Neural cell (in vitro differentiated cells): ENCODE measurements around the gene RTBDN. TPM values are rescaled to one million over a fixed set of nuclear protein-coding genes. Genes with fewer than 3 reads are reported as not detected.
A peak's percentile ranks its signal among the peaks of the same experiment; 100 is the strongest.

Source experiments
- H2AFZ ChIP-seq: fragments of 200-600, 300-800 bp; sonication (generic), shearing (Covaris generic); 2 replicates; pipeline ENCODE4 v1.6.0; 2014; ENCODE audit warnings: low read depth, mild to moderate bottlenecking, antibody characterized with exemption, low read length, moderate library complexity
- H3F3A ChIP-seq: fragments of 200-600 bp; shearing (Covaris generic); 2 replicates; pipeline ENCODE4 v1.6.1; 2016; ENCODE audit warnings: mild to moderate bottlenecking, moderate library complexity, mixed read lengths, antibody characterized with exemption, low read length; ENCODE audit not compliant: insufficient read depth, poor library complexity, severe bottlenecking
- H3K27ac ChIP-seq: fragments of 200-600, 300-800 bp; sonication (generic), shearing (Covaris generic); 2 replicates; pipeline ENCODE4 v1.5.1; 2014; ENCODE audit warnings: mild to moderate bottlenecking, low read length, moderate library complexity
- H3K27me3 ChIP-seq: fragments of 300-800, 200-600 bp; sonication (generic), shearing (Covaris generic); 2 replicates; pipeline ENCODE4 v1.6.0; 2014; ENCODE audit warnings: mild to moderate bottlenecking, low read depth, low read length, moderate library complexity; ENCODE audit not compliant: insufficient read depth
- H3K36me3 ChIP-seq: fragments of 300-800, 200-600 bp; sonication (generic), shearing (Covaris generic); 2 replicates; pipeline ENCODE4 v1.5.1; 2014; ENCODE audit warnings: mild to moderate bottlenecking, antibody characterized with exemption, low read length, moderate library complexity; ENCODE audit not compliant: insufficient read depth
- H3K4me2 ChIP-seq: fragments of 300-800, 200-600 bp; sonication (generic), shearing (Covaris generic); 2 replicates; pipeline ENCODE4 v1.6.0; 2014; ENCODE audit warnings: mild to moderate bottlenecking, low read length
- H3K4me3 ChIP-seq: fragments of 300-800, 200-600 bp; sonication (generic), shearing (Covaris generic); 2 replicates; pipeline ENCODE4 v1.5.1; 2014; ENCODE audit warnings: mild to moderate bottlenecking, low read length, moderate library complexity
- H3K79me2 ChIP-seq: fragments of 200-600 bp; shearing (Covaris generic); replicated peaks from 2 replicates; pipeline ENCODE4 v1.6.0; 2014; ENCODE audit warnings: mild to moderate bottlenecking, low read length, moderate library complexity; ENCODE audit not compliant: insufficient read depth
- H3K9ac ChIP-seq: fragments of 300-800, 200-600 bp; sonication (generic), shearing (Covaris generic); 2 replicates; pipeline ENCODE4 v1.6.1; 2016; ENCODE audit warnings: mild to moderate bottlenecking, low read length, mixed read lengths
- H3K9me2 ChIP-seq: fragments of 200-600 bp; shearing (Covaris generic); 2 replicates; pipeline ENCODE4 v1.6.1; 2016; ENCODE audit warnings: mild to moderate bottlenecking, low read length, mixed read lengths; ENCODE audit not compliant: insufficient read depth
- H3K9me3 ChIP-seq: fragments of 200-600, 300-800 bp; sonication (generic), shearing (Covaris generic); 2 replicates; pipeline ENCODE4 v1.6.1; 2016; ENCODE audit warnings: mild to moderate bottlenecking, mixed run types, low read length, moderate library complexity, mixed read lengths
- H4K20me1 ChIP-seq: fragments of 200-600 bp; shearing (Covaris generic); 2 replicates; pipeline ENCODE4 v1.6.1; 2016; ENCODE audit warnings: mild to moderate bottlenecking, mixed run types; ENCODE audit not compliant: insufficient read depth
- CTCF ChIP-seq: fragments of 450-650 bp; IDR thresholded peaks from 2 replicates; pipeline ENCODE4 v1.5.1; 2014; ENCODE audit warnings: antibody characterized with exemption, mild to moderate bottlenecking, moderate library complexity; ENCODE audit not compliant: poor library complexity, severe bottlenecking
- EP300 ChIP-seq: fragments of 450-650 bp; conservative IDR thresholded peaks from 2 replicates; pipeline ENCODE4 v1.6.1; 2014; ENCODE audit warnings: antibody characterized with exemption, mild to moderate bottlenecking, moderate library complexity; ENCODE audit not compliant: poor library complexity, severe bottlenecking
- EZH2 ChIP-seq: fragments of 200-600, 300-800 bp; shearing (Covaris generic), sonication (generic); IDR thresholded peaks from 2 replicates; pipeline ENCODE4 v1.6.1; 2014; ENCODE audit warnings: antibody characterized with exemption, low read length, borderline replicate concordance, mild to moderate bottlenecking; ENCODE audit not compliant: insufficient read depth, poor library complexity, severe bottlenecking
- MXI1 ChIP-seq: fragments of 450-650 bp; conservative IDR thresholded peaks from 2 replicates; pipeline ENCODE4 v1.6.1; 2014; ENCODE audit warnings: antibody characterized with exemption, mild to moderate bottlenecking; ENCODE audit not compliant: poor library complexity, severe bottlenecking
- POLR2AphosphoS5 ChIP-seq: IDR thresholded peaks from 2 replicates; pipeline ENCODE4 v1.6.1; 2012
- RAD21 ChIP-seq: fragments of 450-650 bp; conservative IDR thresholded peaks from 2 replicates; pipeline ENCODE4 v1.6.1; 2014; ENCODE audit warnings: antibody characterized with exemption, mild to moderate bottlenecking, moderate library complexity
- SMC3 ChIP-seq: fragments of 450-650 bp; conservative IDR thresholded peaks from 2 replicates; pipeline ENCODE4 v1.6.1; 2014; ENCODE audit warnings: antibody characterized with exemption, mild to moderate bottlenecking, moderate library complexity; ENCODE audit not compliant: poor library complexity
- TAF1 ChIP-seq: IDR thresholded peaks from 2 replicates; pipeline ENCODE4 v1.6.1; 2012; ENCODE audit warnings: low read depth
- polyA plus RNA-seq: library from polyadenylated mRNA; depleted of rRNA; stranded (reverse); fragments of >200 nt; gene quantifications from 2 replicates; pipeline ENCODE4 v1.2.3, GENCODE V29; 2014
- TF ChIP-seq, protein P1 (sequence below): IDR thresholded peaks from 2 replicates; pipeline ENCODE4 v1.6.1; 2012; ENCODE audit warnings: borderline replicate concordance

The RTBDN gene
- polyA plus RNA-seq, 1 donor from 2014 or later: not detected

GRCh38 chr19:12802267-12803106 is 31.9 kb downstream of the RTBDN start:
- Histone ChIP-seq H3K79me2 (peaks cover 19% of the 10 kb centered on the region), H3F3A (no peaks in the 10 kb centered on the region), H3K4me2 (peak overlapping the region; percentile 69), H3K9me2 (no peaks in the 10 kb centered on the region), H3K9ac (peak overlapping the region; percentile 97), H3K36me3 (no peaks in the 10 kb centered on the region), H3K4me3 (peak overlapping the region; percentile 95), H3K27me3 (no peaks in the 10 kb centered on the region), H4K20me1 (no peaks in the 10 kb centered on the region), H2AFZ (peak overlapping the region; percentile 83), H3K27ac (peak overlapping the region; percentile 85), H3K9me3 (no peaks in the 10 kb centered on the region)
- TF ChIP-seq CTCF (no peak), SMC3 (no peak), EZH2 (no peak), POLR2AphosphoS5 (no peak), MXI1 (no peak), RAD21 (no peak), TAF1 (no peak), EP300 (no peak)
- TF ChIP-seq, protein P1, sequence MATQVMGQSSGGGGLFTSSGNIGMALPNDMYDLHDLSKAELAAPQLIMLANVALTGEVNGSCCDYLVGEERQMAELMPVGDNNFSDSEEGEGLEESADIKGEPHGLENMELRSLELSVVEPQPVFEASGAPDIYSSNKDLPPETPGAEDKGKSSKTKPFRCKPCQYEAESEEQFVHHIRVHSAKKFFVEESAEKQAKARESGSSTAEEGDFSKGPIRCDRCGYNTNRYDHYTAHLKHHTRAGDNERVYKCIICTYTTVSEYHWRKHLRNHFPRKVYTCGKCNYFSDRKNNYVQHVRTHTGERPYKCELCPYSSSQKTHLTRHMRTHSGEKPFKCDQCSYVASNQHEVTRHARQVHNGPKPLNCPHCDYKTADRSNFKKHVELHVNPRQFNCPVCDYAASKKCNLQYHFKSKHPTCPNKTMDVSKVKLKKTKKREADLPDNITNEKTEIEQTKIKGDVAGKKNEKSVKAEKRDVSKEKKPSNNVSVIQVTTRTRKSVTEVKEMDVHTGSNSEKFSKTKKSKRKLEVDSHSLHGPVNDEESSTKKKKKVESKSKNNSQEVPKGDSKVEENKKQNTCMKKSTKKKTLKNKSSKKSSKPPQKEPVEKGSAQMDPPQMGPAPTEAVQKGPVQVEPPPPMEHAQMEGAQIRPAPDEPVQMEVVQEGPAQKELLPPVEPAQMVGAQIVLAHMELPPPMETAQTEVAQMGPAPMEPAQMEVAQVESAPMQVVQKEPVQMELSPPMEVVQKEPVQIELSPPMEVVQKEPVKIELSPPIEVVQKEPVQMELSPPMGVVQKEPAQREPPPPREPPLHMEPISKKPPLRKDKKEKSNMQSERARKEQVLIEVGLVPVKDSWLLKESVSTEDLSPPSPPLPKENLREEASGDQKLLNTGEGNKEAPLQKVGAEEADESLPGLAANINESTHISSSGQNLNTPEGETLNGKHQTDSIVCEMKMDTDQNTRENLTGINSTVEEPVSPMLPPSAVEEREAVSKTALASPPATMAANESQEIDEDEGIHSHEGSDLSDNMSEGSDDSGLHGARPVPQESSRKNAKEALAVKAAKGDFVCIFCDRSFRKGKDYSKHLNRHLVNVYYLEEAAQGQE: no peak

DNA sequence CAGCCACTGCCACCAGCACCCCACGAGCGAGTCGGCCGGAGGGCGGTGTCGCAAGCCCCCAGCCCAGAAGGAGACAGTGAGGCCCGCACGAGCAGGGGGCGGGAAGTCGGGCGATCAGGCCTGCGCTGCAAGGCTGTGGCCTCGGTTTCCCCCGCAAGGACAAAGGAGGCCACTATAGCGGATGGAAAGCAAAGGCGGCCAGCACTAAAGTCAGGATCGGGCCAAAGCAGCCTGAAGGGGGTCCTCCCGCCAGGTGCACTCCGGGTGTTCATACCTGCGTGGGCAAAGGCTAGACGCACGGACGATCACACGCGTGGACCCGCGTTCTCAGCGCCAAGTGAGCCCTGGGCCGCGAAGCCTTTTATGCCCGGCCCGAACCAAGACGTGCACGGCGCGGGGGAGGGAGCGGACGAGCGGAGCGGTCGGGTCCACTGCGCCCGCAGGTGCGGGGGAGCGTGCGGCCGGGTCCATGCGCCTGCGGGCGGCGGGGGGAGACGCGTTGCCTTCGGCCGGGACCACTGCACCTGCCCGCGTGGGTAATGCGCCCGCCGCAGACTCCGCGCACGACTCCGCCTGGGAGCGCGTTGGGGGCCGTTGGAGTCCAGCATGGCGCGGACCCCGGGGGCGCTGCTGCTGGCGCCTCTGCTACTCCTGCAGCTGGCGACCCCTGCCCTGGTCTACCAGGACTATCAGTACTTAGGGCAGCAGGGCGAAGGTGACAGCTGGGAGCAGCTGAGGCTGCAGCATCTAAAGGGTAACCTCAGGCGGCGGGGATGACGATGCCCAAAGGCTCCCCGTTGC is 32.7 kb downstream of the RTBDN start, which contains the start of the genes PRDX2 and THSD8:
Gene PRDX2 (minus strand): TSS at position 335 of the 801 bp plus-strand sequence. CDS start 539 bp downstream, outside the sequence.
Gene THSD8 (plus strand): TSS at position 604 of the 801 bp plus-strand sequence. CDS start 3 bp downstream, at position 607.
- peak within 1 kb of the TSS; percentile 93 for H3K4me2 ChIP-seq
- H3K27me3 ChIP-seq: no peaks in the 10 kb centered on the region
- H3K27ac ChIP-seq: peak within 1 kb of the TSS; percentile 85
- no peak for TF ChIP-seq EZH2
- TF ChIP-seq SMC3: peak; percentile 44
- TF ChIP-seq EP300: peak; percentile 72
- TF ChIP-seq RAD21: peak; percentile 38
- peak; percentile 49 for TF ChIP-seq CTCF
- TF ChIP-seq POLR2AphosphoS5: peak; percentile 98
- TF ChIP-seq, protein P1: peak; percentile 96
- TF ChIP-seq TAF1: peak; percentile 97
- TF ChIP-seq MXI1: peak; percentile 87
- H3F3A ChIP-seq: no peaks in the 10 kb centered on the region
- no peaks in the 10 kb centered on the region for H3K9me3 ChIP-seq
- peaks cover 19% of the 10 kb centered on the region for H3K79me2 ChIP-seq
- H3K9me2 ChIP-seq: no peaks in the 10 kb centered on the region
- peak within 1 kb of the TSS; percentile 95 for H3K4me3 ChIP-seq
- H4K20me1 ChIP-seq: no peaks in the 10 kb centered on the region
- peak within 1 kb of the TSS; percentile 83 for H2AFZ ChIP-seq
- no peaks in the 10 kb centered on the region for H3K36me3 ChIP-seq
- H3K9ac ChIP-seq: peak within 1 kb of the TSS; percentile 97
